GM12801 (cell line): ENCODE data around the gene C17orf58.

ENCODE experiments used
- TF ChIP-seq, protein P1 (sequence below): IDR thresholded peaks from one replicate; pipeline ENCODE4 v1.5.1; 2011; ENCODE audit warnings: control low read depth; ENCODE audit not compliant: insufficient read length; ENCODE audit errors: extremely low read depth

The C17orf58 gene

DNA sequence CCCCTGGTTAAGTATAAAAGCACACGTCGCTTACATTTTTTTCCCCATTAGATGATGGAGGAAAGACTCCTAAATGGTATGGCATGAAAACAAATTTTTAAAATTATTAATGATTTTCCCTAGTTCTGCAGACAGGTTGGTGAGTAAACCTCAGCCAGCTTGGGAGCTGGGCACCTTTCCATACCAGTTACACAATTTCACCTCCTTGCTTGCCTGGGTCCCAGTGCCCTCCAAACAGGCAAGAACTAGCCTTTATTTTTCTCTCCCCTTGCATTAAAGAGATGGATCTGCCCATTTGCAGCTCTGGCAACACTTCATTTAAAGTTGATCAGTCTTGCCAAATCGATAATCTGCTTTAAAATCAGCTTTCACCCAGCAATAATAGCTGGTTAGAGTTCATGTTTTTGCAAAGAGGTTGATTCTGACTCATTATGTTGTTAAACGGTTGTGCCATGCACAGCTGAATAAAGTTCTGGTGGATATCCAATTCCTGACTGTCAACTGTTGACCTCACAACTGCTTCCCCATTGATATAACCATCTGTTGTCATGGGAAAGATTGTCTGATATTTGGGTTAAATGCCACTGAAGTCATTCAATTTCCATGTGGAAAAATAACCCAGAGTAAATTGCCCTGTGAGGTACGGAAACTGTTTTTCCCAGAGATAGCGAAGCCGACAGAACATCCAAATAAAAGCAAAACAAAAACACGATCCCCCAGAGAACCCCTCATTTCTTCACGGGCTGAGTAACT is 1.3 kb downstream of the C17orf58 start:
- TF ChIP-seq, protein P1, sequence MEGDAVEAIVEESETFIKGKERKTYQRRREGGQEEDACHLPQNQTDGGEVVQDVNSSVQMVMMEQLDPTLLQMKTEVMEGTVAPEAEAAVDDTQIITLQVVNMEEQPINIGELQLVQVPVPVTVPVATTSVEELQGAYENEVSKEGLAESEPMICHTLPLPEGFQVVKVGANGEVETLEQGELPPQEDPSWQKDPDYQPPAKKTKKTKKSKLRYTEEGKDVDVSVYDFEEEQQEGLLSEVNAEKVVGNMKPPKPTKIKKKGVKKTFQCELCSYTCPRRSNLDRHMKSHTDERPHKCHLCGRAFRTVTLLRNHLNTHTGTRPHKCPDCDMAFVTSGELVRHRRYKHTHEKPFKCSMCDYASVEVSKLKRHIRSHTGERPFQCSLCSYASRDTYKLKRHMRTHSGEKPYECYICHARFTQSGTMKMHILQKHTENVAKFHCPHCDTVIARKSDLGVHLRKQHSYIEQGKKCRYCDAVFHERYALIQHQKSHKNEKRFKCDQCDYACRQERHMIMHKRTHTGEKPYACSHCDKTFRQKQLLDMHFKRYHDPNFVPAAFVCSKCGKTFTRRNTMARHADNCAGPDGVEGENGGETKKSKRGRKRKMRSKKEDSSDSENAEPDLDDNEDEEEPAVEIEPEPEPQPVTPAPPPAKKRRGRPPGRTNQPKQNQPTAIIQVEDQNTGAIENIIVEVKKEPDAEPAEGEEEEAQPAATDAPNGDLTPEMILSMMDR, result no peak

DNA sequence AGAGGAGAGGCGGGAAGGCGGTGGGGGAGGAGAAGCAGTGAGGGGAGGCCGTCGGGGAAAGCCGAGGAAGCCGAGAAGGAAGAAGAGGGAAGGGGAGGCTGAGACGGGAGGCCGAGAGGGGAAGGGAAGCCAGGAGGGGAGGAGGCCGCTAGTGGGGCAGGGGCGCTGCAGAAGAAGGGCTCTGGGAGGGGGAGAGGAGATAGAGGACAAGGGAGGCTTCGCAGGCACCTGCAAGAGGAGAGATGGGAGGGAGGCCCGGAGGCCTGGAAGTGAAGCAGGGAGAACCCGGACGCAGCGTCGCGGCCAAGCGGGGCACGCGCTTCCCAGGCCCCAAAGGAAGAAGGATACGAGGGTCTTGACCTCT is 2.3 kb downstream of the C17orf58 start:
- TF ChIP-seq, protein P1, result no peak

DNA sequence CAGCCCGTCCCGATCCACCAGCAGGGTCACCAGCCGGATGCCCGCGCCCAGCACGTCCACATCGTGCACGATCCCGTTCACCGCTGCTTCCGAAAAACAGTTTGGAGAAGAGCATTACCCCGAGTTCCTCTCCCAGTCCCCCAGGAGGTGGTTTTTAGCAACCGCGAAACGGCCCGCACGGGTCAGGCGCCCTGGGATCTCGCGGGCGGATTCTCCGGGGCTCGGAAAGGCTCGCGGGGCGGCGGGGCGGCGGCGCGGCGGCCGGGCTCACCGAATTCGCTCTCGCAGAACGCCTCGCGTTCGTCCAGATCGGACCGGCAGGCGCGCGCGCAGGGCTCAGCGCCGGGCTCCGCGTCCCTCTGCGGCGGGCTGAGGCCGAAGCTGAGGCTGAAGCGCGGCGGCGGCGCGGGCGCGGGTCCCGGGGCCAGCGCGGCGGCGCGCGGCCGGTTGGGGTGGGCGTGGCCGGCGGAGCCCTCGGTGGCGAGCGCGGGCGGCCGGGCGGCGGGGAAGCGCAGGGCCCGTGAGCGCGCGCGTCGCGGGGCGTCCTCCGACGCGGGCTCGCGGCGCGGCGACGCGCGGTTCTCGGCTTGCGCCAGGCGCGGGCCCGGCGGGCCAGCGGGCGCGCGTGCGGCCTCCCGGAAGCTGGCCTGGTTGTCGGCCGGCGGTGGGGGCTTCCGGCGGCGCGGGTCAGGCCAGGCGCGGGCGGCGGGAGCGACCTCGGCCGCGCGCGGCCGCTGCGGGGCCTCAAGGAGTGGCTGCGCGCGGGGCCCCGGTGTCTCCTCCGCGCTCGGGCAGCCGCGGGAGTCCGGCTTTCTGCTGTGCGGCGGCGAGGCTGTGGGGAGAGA is 2.9 kb downstream of the C17orf58 start:
- TF ChIP-seq, protein P1, result no peak

DNA sequence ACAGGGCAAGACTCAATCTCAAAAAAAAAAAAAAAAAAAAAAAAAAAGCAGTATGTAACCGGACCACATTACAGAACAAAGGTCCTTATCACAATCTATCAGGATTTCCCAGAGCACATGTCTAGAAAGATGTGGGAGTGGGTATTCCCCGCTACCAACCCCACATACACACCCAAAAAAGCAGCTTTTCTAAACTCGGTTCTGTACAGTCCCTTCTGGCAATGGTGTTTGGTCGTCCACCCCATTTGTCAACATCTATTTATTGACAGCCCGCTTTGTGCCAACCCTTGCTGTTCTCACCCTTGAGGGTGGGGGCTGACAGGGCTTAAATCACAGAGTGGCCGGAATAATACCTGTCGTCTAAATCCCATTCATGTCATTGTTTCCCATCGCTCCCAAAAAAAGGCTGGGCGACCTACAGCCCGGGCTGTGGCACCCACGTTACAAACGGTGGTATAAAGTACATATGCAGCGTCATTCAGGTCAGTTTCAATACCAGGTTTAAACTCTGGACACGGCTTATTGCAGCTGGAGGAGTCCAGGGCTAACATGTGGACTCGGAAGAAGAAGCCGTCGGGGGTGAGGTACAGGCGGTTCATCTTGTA is 3.6 kb downstream of the C17orf58 start:
- TF ChIP-seq, protein P1, result no peak

DNA sequence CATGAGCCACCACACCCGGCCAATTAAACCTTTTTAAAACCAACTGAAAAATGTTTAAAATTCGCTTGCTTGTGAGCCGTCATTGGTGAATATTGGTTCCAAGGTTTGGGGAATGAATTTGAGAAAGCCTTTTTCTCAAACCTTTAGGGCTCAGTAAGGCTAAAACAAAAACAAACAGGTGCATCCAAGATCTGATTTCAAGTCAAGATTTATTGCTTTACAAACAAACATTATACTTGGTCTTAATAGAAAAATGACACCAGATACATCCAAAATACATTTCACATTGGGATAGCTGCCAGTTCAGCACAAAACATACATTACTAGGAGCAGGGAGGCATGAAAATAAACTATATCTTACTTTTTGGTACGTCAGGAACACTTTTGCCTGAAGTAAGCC is 5.4 kb downstream of the C17orf58 start:
- TF ChIP-seq, protein P1, result no peak

DNA sequence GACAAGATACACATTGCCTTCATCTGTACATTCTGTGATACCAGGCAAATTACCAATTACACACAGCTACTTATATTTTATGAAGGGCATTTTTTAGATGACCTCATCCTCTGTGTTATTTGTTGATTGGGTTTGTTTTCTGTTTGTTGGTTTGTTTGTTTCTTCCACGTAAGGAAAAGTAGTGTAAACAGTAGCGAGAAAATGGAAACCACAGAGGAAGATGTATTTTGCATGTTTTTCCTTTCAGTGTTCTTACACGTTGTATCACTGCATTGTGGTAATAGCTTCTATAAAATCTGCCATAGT is 12.9 kb downstream of the C17orf58 start:
- TF ChIP-seq, protein P1, result no peak

DNA sequence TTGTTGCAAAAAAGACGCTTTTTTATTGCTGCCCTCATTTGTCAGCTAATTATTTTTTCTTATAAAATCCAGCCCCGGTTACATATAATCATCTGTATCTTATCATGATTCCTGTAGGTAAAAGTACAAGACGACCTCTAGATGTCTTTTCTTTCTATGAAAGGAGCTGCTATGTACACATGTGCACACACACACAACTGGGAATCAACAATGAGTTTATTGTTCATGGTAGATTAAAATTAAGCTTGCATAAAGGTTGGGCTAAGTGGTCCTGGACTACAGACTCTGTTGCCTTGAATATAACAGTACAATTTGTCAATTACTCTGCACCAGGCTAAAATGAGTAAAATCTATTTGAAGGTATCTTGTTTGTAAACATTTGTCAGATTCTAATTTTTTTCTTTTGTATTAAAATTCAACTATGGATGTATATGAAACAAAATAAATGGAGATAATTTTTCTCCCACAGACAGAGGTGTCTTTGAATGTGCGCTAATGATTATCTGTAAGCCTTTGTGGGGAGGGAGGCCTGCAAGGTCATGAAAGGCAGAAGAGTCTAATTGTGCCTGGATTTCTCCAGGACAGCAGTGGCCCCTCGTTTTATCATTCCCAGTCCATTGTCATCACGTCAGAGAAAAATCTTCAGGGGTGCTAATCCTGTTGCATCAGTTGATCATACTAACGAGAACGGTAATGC is 13.4 kb downstream of the C17orf58 start:
- TF ChIP-seq, protein P1, result no peak
